Heart right ventricle (tissue), 16 donors: ENCODE results near the gene INPP4B. TPM values are rescaled to one million over a fixed set of nuclear protein-coding genes. Genes with fewer than 3 reads are reported as not detected.

Experiments
- ATAC-seq, 8 donors: fragments of 200-7000 bp; cut with Tn5 transposase; one replicate each; pipeline ENCODE4 v1.9.1; 2020; ENCODE audit warnings: mild to moderate bottlenecking in 8 of 8, moderate library complexity in 8 of 8, moderate number of reproducible peaks in 1 of 8
- DNase-seq, 2 donors: peaks; one replicate each; pipeline ENCODE4 v3.0.0-alpha.2; 2020
- H3K27ac ChIP-seq, 10 donors: fragments of 200-600 bp; sonication (generic) in 2 of 10; one replicate each; pipeline versions ENCODE4 v1.5.0 to v1.8.0; 2020 to 2022; ENCODE audit warnings: mild to moderate bottlenecking in 3 of 10
- H3K27me3 ChIP-seq, 7 donors: fragments of 200-600 bp; one replicate each; pipeline ENCODE4 v1.8.0; 2021 to 2022; ENCODE audit warnings: mild to moderate bottlenecking in 2 of 7
- H3K36me3 ChIP-seq, 9 donors: fragments of 200-600 bp; sonication (generic) in 1 of 9; one replicate each; pipeline versions ENCODE4 v1.5.0 to v1.8.0; 2020 to 2022; ENCODE audit warnings: mild to moderate bottlenecking in 2 of 9
- H3K4me1 ChIP-seq, 9 donors: fragments of 200-600 bp; sonication (generic) in 1 of 9; one replicate each; pipeline versions ENCODE4 v1.5.0 to v1.8.0; 2020 to 2022; ENCODE audit warnings: mild to moderate bottlenecking in 4 of 9
- H3K4me3 ChIP-seq, 10 donors: fragments of 200-600 bp; sonication (generic) in 2 of 10; one replicate each; pipeline versions ENCODE4 v1.5.0 to v1.8.0; 2020 to 2022; ENCODE audit warnings: mild to moderate bottlenecking in 7 of 10, moderate library complexity in 2 of 10
- H3K9me3 ChIP-seq, 11 donors: fragments of 200-600 bp in 10 of 11; sonication (generic) in 2 of 11; one replicate each; pipeline versions ENCODE4 v1.5.0 to v1.8.0; 2013 to 2022; ENCODE audit warnings: mild to moderate bottlenecking in 2 of 11, control low read depth in 1 of 11, moderate library complexity in 1 of 11
- CTCF ChIP-seq, 9 donors: fragments of 200-600 bp; sonication (generic) in 2 of 9; IDR thresholded peaks; one replicate each; pipeline versions ENCODE4 v1.5.0 to v1.8.0; 2021 to 2022; ENCODE audit warnings: antibody characterized with exemption in 9 of 9, mild to moderate bottlenecking in 5 of 9, moderate library complexity in 1 of 9
- WGBS, 2 donors: extraction: QIAGEN DNeasy Blood & Tissue Kit; methylation state at CpG; one replicate each; pipeline ENCODE4 v1.1.7; 2013; ENCODE audit warnings: inconsistent platforms in 1 of 2; 5-methylcytosine and 5-hydroxymethylcytosine counted together
- intact Hi-C, 10 donors: fragments of 100-400 bp; cut with DNase I; formaldehyde crosslinking; loops; one replicate each; pipeline versions ENCODE4 v1.11.1 to v1.14.2; 2022
- polyA plus RNA-seq, 2 donors: library from polyadenylated mRNA; stranded (reverse); fragments of 200-250 nt; gene quantifications; one replicate each; pipeline ENCODE4 v1.2.3, GENCODE V29; 2013
- total RNA-seq, 10 donors: library from RNA; stranded (reverse); fragmentation: NEBNext Ultra II Directional in 3 of 10; extraction: Animal tissue kit (Norgen Biotek cat#: 25700) in 3 of 10; gene quantifications; one replicate each; pipeline versions ENCODE4 v1.2.1 to v1.2.4, GENCODE V29; 2021 to 2023
- donor health status: Arrhythmogenic right ventricular cardiomyopathy.
- donor health status: ischemic (EF 13 %, LVEDD 7.1; RV severe dilation, severe dysfunction).
- donor health status: healthy with polysubstance abuse.
- donor health status: DM: no; HTN: yes; CAD: no.
- donor health status: DM: no; HTN: no; CAD: no.
- donor health status: ischemic (EF 25% LVEDD 6.9; RV normal size, moderate dysfunction).
- donor health status: ischemic (EF 25% LVEDD 5.7; RV mildly dilated, moderate dysfunction).
- donor health status: healthy.
- donor health status: DM: yes; HTN: yes; CAD: no.
- donor health status: Ischemic cardiomyopathy.
- donor health status: ischemic (EF 35%, LVEDD 5.7; RV mildly dilated, moderate dysfunction).
- donor health status: nonischemic (EF 11% LVEDD 7.7; RV severe dilation, severe dysfunction).
- donor health status: DM: yes; HTN: yes; CAD: no.
- donor health status: PGD.
- donor health status: ischemic (EF 29% LVEDD 5.4; RV normal size, mild dysfunction).
- donor health status: nonischemic (EF 23%, LVEDD 6.1; RV moderate dilation, normal function).

INPP4B gene
- total and polyA plus RNA-seq, 12 donors: 3.7 to 100.0 (median 39.1) TPM

GRCh38 chr4:142312391-142312790, 533.7 kb downstream of the INPP4B start:
- intact Hi-C loops: no loop called here
- Histone ChIP-seq H3K4me3 (no peak overlapping the region), H3K27me3 (no peaks in the 10 kb centered on the region), H3K27ac (no peak overlapping the region), H3K36me3 (peaks cover 0 to 6% (median 0%) of the 10 kb centered on the region in 9 donors), H3K4me1 (peaks cover 0 to 25% (median 10%) of the 10 kb centered on the region in 9 donors), H3K9me3 (no peaks in the 10 kb centered on the region)
- TF ChIP-seq CTCF (IDR thresholded peaks at IDR 0.05): no peak
- ATAC-seq (no peak), DNase-seq (no peak)
- WGBS, 2 donors: 77 to 83% methylated on average over 3 of the region's 3 CpGs

GRCh38 chr4:142311916-142312315, 534.2 kb downstream of the INPP4B start:
- intact Hi-C loops: no loop called here
- WGBS, 2 donors: 48 to 95% methylated on average over 6 of the region's 6 CpGs
- DNase-seq (no peak), ATAC-seq (no peak)
- Histone ChIP-seq H3K36me3 (peaks cover 0 to 6% (median 0%) of the 10 kb centered on the region in 9 donors), H3K27me3 (no peaks in the 10 kb centered on the region), H3K4me3 (no peak overlapping the region), H3K4me1 (peaks cover 0 to 24% (median 10%) of the 10 kb centered on the region in 9 donors), H3K9me3 (no peaks in the 10 kb centered on the region), H3K27ac (no peak overlapping the region)
- no peak for TF ChIP-seq CTCF (IDR thresholded peaks at IDR 0.05)

- H3K9me3 ChIP-seq: no peaks in the 10 kb centered on the region
- intact Hi-C loops: no loop called here
- WGBS, 2 donors: 83 to 91% methylated on average over 1 of the region's 1 CpG
- DNase-seq: no peak
- TF ChIP-seq CTCF (IDR thresholded peaks at IDR 0.05): no peak
- no peak overlapping the region for H3K27ac ChIP-seq
- H3K4me3 ChIP-seq: no peak overlapping the region
- H3K36me3 ChIP-seq: peaks cover 0 to 6% (median 0%) of the 10 kb centered on the region in 9 donors
- H3K27me3 ChIP-seq: no peaks in the 10 kb centered on the region
- peaks cover 0 to 26% (median 11%) of the 10 kb centered on the region in 9 donors for H3K4me1 ChIP-seq
- ATAC-seq: no peak
These were observed 536.3 kb downstream of the INPP4B start for GRCh38 chr4:142309772-142310171.

- Histone ChIP-seq H3K27me3 (no peaks in the 10 kb centered on the region), H3K4me3 (no peak overlapping the region), H3K36me3 (peaks cover 0 to 3% (median 0%) of the 10 kb centered on the region in 9 donors), H3K27ac (no peak overlapping the region), H3K9me3 (no peaks in the 10 kb centered on the region), H3K4me1 (peaks cover 0 to 19% (median 5%) of the 10 kb centered on the region in 9 donors)
- DNase-seq (no peak), ATAC-seq (no peak)
- WGBS, 2 donors: 74% methylated on average over 2 of the region's 2 CpGs
- intact Hi-C loops: no loop called here
- no peak for TF ChIP-seq CTCF (IDR thresholded peaks at IDR 0.05)
These were observed 538.2 kb downstream of the INPP4B start for GRCh38 chr4:142307857-142308256.
